Esophagus squamous epithelium (tissue), 5 donors: Measurements from ENCODE around the gene VSTM5. TPM values are rescaled to one million over a fixed set of nuclear protein-coding genes. Genes with fewer than 3 reads are reported as not detected.
"Not testable (repeated sequence)": the region's sequence is repeated elsewhere in the genome, so short reads cannot be mapped to it uniquely, and the experiment has no call there.

Source experiments
- DNase-seq: peaks from one replicate; lab custom pipeline; 2025; lab: John Stamatoyannopoulos, UW
- H3K27ac ChIP-seq, 4 donors: fragments of 200-600 bp; sonication (generic); one replicate each; pipeline ENCODE4 v1.5.1; 2016 to 2019; ENCODE audit warnings: mild to moderate bottlenecking in 1 of 4
- H3K27me3 ChIP-seq, 4 donors: fragments of 200-600 bp; sonication (generic); 1 replicate in 3 of 4; 2 replicates in 1 of 4; pipeline versions ENCODE4 v1.5.1 to v1.6.0; 2017 to 2021; ENCODE audit warnings: antibody characterized with exemption in 1 of 4
- H3K36me3 ChIP-seq, 3 donors: fragments of 200-600 bp; sonication (generic); one replicate each; pipeline ENCODE4 v1.5.1; 2016 to 2019
- H3K4me1 ChIP-seq, 3 donors: fragments of 200-600 bp; sonication (generic); one replicate each; pipeline ENCODE4 v1.5.1; 2017 to 2019
- H3K4me3 ChIP-seq, 4 donors: fragments of 200-600 bp; sonication (generic); 1 replicate in 3 of 4; 2 replicates in 1 of 4; pipeline ENCODE4 v1.5.1; 2016 to 2019; ENCODE audit warnings: mild to moderate bottlenecking in 2 of 4, moderate library complexity in 1 of 4
- H3K9me3 ChIP-seq, 3 donors: fragments of 200-600 bp; sonication (generic); one replicate each; pipeline ENCODE4 v1.5.1; 2016 to 2019
- POLR2A ChIP-seq, 4 donors: fragments of 450-650 bp; IDR thresholded peaks; one replicate each; pipeline ENCODE4 v1.6.1; 2017; ENCODE audit warnings: antibody characterized with exemption in 4 of 4, mild to moderate bottlenecking in 4 of 4, moderate library complexity in 3 of 4
- WGBS, 2 donors: methylation state at CpG; one replicate each; pipeline ENCODE4 v1.1.5; 2018; 5-methylcytosine and 5-hydroxymethylcytosine counted together
- intact Hi-C: fragments of 100-400 bp; cut with DNase I; formaldehyde crosslinking; loops from one replicate; pipeline ENCODE4 v1.15.0; 2022
- total RNA-seq, 4 donors: library from RNA; depleted of rRNA; stranded (reverse); fragments of >200 nt; gene quantifications; one replicate each; pipeline ENCODE4 v1.1.0, GENCODE V29; 2016
- TF ChIP-seq, protein P1 (sequence below), 6 experiments: fragments of 450-650 bp in 4 of 6; fragments of 200-600 bp in 2 of 6; sonication (generic) in 2 of 6; IDR thresholded peaks; one replicate each; pipeline ENCODE4 v1.5.1; 2016 to 2019; ENCODE audit warnings: antibody characterized with exemption in 6 of 6, mild to moderate bottlenecking in 4 of 6, moderate library complexity in 4 of 6
- donor health status: DM: yes; HTN: yes; CAD: no.

The VSTM5 gene
- total RNA-seq, 4 donors from 2014 or later: 0.19 to 0.38 TPM; not detected in 2

DNA sequence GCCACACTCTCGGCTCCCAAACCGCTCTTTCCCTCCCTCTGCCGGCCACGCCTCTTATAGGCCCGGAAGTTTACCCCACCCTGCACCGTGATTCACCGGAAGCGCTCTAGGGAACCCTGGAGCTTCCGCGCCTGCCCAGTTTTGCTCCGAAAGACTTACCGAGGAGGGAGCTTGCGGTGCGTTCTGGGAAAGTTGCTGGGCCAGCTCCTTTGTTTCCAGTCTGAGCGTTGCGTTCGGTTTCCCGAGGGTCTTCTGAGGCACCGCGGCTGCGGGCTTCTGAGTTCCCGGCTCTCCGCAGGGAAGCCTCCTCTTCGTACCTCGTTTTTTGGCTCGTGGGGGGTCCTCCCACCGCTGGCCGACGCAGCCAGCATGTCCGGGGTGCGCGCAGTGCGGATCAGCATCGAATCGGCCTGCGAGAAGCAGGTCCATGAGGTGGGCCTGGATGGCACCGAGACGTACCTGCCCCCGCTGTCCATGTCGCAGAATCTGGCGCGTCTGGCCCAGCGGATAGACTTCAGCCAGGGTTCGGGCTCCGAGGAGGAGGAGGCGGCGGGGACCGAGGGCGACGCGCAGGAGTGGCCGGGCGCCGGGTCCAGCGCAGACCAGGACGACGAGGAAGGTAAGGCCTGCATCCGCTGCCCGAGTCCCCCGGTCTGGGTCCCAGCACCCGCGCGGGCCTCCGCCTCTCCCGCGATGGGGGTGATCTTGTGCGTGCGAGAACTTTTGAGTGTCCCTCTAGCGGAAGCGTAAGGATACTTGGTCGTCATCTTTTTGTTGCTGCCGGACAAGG lies 66.1 kb downstream of the VSTM5 start, which contains the start of gene MED17:
Gene MED17, plus strand, starts transcription at position 138 of the 790 bp plus-strand sequence. Its CDS starts 232 bp downstream, at position 370.
- H3K27me3 ChIP-seq: no peaks in the 10 kb centered on the region
- H3K27ac ChIP-seq: peak within 1 kb of the TSS; percentile 90 to 97 (median 94)
- H3K4me3 ChIP-seq: peak within 1 kb of the TSS; percentile 79 to 99 (median 88)
- H3K9me3 ChIP-seq: no peaks in the 10 kb centered on the region
- WGBS, 2 donors: 0% methylated on average over 14 to 24 of the region's 72 CpGs
- H3K36me3 ChIP-seq: peaks cover 0 to 21% (median 2%) of the 10 kb centered on the region in 3 donors
- TF ChIP-seq, protein P1, sequence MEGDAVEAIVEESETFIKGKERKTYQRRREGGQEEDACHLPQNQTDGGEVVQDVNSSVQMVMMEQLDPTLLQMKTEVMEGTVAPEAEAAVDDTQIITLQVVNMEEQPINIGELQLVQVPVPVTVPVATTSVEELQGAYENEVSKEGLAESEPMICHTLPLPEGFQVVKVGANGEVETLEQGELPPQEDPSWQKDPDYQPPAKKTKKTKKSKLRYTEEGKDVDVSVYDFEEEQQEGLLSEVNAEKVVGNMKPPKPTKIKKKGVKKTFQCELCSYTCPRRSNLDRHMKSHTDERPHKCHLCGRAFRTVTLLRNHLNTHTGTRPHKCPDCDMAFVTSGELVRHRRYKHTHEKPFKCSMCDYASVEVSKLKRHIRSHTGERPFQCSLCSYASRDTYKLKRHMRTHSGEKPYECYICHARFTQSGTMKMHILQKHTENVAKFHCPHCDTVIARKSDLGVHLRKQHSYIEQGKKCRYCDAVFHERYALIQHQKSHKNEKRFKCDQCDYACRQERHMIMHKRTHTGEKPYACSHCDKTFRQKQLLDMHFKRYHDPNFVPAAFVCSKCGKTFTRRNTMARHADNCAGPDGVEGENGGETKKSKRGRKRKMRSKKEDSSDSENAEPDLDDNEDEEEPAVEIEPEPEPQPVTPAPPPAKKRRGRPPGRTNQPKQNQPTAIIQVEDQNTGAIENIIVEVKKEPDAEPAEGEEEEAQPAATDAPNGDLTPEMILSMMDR (IDR thresholded peaks at IDR 0.05): peak; percentile 33 to 63 (median 46)
- peak in 3 of 4 donors; percentile 78 to 89 (median 81) for TF ChIP-seq POLR2A (IDR thresholded peaks at IDR 0.05)
- peaks cover 5 to 42% (median 28%) of the 10 kb centered on the region in 3 donors for H3K4me1 ChIP-seq
- peak; percentile 52 for DNase-seq
- intact Hi-C loops: loop anchor here (5.0 kb wide), 1 partner anchor 37 kb away; no protein-coding TSS in a partner anchor

DNA sequence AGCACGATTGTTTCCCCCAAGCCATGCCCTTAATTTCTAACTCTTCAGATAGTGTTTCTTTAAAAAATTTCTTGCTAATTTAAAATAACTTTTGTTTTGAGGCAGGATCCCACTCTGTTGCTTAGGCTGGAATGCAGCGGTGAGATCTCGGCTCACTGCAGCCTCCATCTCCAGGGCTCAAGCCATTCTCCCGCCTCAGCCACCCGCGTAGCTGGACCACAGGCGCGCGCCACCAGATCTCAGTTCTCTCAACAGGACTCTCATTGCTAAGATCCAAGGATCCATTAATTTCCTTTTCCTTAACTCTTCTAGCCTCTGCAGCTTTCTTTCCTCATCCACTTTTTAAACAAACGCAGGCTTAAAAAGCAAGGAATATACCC lies 66.7 kb downstream of the VSTM5 start:
- Histone ChIP-seq H3K4me3 (peak overlapping the region; percentile 79 to 99 (median 88)), H3K27ac (peak overlapping the region; percentile 90 to 97 (median 94)), H3K27me3 (no peaks in the 10 kb centered on the region), H3K9me3 (no peaks in the 10 kb centered on the region), H3K4me1 (peaks cover 5 to 42% (median 28%) of the 10 kb centered on the region in 3 donors), H3K36me3 (peaks cover 0 to 15% (median 0%) of the 10 kb centered on the region in 3 donors)
- no peak for TF ChIP-seq POLR2A (IDR thresholded peaks at IDR 0.05)
- TF ChIP-seq, protein P1 (IDR thresholded peaks at IDR 0.05): no peak
- WGBS, 2 donors: 0 to 1% methylated on average over 10 of the region's 10 CpGs
- intact Hi-C loops: loop anchor here (5.0 kb wide), 1 partner anchor 36 kb away; no protein-coding TSS in a partner anchor
- DNase-seq: no peak

DNA sequence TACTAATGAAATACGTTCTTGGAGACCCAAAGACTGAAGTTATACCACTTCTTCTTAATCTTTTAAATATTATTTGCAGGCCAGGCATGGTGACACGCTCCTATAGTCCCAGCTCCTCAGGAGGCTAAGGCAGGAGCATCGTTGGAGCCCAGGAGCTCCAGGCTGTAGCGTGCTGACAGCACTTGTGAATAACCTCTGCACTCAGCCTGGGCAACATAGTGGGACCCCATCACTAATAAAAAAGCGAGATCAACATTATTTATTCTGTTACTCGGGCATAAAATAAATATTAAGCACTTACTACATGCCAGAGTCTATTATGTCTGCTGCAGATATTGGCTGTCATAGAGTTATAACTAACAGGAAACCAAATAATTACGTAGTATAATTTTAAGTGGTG lies 67.1 kb downstream of the VSTM5 start:
- H3K4me3 ChIP-seq: peak overlapping the region; percentile 79 to 99 (median 88)
- peaks cover 5 to 42% (median 28%) of the 10 kb centered on the region in 3 donors for H3K4me1 ChIP-seq
- TF ChIP-seq, protein P1 (IDR thresholded peaks at IDR 0.05): no peak
- TF ChIP-seq POLR2A (IDR thresholded peaks at IDR 0.05): no peak
- H3K9me3 ChIP-seq: no peaks in the 10 kb centered on the region
- peaks cover 0 to 12% (median 0%) of the 10 kb centered on the region in 3 donors for H3K36me3 ChIP-seq
- no peak for DNase-seq
- intact Hi-C loops: loop anchor here (5.0 kb wide), 1 partner anchor 36 kb away; no protein-coding TSS in a partner anchor
- peak overlapping the region in 2 of 4 donors; percentile 97 for H3K27ac ChIP-seq
- WGBS, 2 donors: 47% methylated on average over 7 of the region's 7 CpGs
- H3K27me3 ChIP-seq: no peaks in the 10 kb centered on the region

- intact Hi-C loops: no loop called here
- DNase-seq: no peak
- WGBS, 2 donors: 43 to 56% methylated on average over 2 of the region's 2 CpGs
- H3K27ac ChIP-seq: no peak overlapping the region
- H3K4me3 ChIP-seq: no peak overlapping the region
- H3K27me3 ChIP-seq: no peaks in the 10 kb centered on the region
- H3K4me1 ChIP-seq: no peaks in the 10 kb centered on the region
- H3K9me3 ChIP-seq: no peaks in the 10 kb centered on the region
- TF ChIP-seq, protein P1 (IDR thresholded peaks at IDR 0.05): no peak
- TF ChIP-seq POLR2A (IDR thresholded peaks at IDR 0.05): no peak
- H3K36me3 ChIP-seq: no peaks in the 10 kb centered on the region
Observed at GRCh38 chr11:93775289-93775688, 75.1 kb downstream of the VSTM5 start.

- intact Hi-C loops, H3K9me3 ChIP-seq, H3K4me3 ChIP-seq, DNase-seq, H3K27ac ChIP-seq, H3K4me1 ChIP-seq, H3K36me3 ChIP-seq, H3K27me3 ChIP-seq: not testable (repeated sequence)
- WGBS, 2 donors: 85 to 86% methylated on average over 2 to 3 of the region's 3 CpGs
Observed at GRCh38 chr11:93774560-93774959, 75.9 kb downstream of the VSTM5 start.
